Measurements from ENCODE around the gene SORL1. TPM values are rescaled to one million over a fixed set of nuclear protein-coding genes. Genes with fewer than 3 reads are reported as not detected.

SORL1 gene
- polyA plus RNA-seq, 3 donors: 52.5 to 61.9 (median 59.4) TPM

DNA sequence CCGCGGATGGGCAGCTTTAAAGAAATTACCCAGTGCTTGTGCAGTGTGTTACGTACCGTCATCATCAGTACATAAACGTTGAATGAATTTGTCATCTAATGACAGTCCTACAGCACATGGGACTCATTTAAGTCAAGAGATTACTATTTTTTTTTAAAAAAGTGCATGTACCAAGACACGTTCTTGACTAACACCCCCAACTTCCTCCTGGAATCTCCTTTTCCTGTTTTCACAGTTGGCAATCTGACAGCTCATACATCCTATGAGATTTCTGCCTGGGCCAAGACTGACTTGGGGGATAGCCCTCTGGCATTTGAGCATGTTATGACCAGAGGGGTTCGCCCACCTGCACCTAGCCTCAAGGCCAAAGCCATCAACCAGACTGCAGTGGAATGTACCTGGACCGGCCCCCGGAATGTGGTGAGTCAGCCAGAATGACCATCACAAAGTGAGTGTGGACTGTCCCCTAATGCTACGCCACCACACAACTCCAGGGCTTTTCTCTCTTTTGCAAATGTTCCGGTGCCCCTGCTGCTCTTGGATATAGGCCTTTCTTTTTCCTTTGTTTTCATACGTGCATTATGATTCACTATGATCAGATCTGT, 162.6 kb downstream of the SORL1 start:
- Histone ChIP-seq H3K27me3 (ENCODE audit: control insufficient read depth in 2 of 2, insufficient read depth in 2 of 2, low read length in 2 of 2) (no peaks in the 10 kb centered on the region), H3K79me2 (ENCODE audit: insufficient read depth, low read length) (no peaks in the 10 kb centered on the region), H3K4me1 (ENCODE audit: control insufficient read depth in 1 of 2, insufficient read depth in 2 of 2, low read length in 2 of 2) (no peaks in the 10 kb centered on the region), H3K4me3 (replicated peaks in 1 of 3; ENCODE audit: low read depth in 2 of 3, low read length in 3 of 3) (no peak overlapping the region), H3K9me3 (replicated peaks in 1 of 2; ENCODE audit: control insufficient read depth in 1 of 2, insufficient read depth in 1 of 2, low read length in 2 of 2) (no peaks in the 10 kb centered on the region), H3K27ac (ENCODE audit: low read depth in 1 of 2, low read length in 2 of 2) (no peak overlapping the region), H2AFZ (ENCODE audit: insufficient read depth, low read depth, low read length, poor library complexity, severe bottlenecking) (no peak overlapping the region), H3K4me2 (replicated peaks; ENCODE audit: extremely low read depth, low read length, poor library complexity, severe bottlenecking) (no peak overlapping the region), H3K9ac (ENCODE audit: insufficient read depth, low read length, poor library complexity, severe bottlenecking) (no peak overlapping the region), H4K20me1 (ENCODE audit: insufficient read depth, low read length) (peaks cover 77% of the 10 kb centered on the region), H3K36me3 (replicated peaks in 1 of 2; ENCODE audit: control insufficient read depth in 1 of 2, insufficient read depth in 2 of 2, low read length in 2 of 2) (peaks cover 100% of the 10 kb centered on the region in 2 donors)
- Mint-ChIP-seq H3K4me3 (no peak overlapping the region), H3K36me3 (peaks cover 99% of the 10 kb centered on the region in 2 donors), H3K27ac (peak overlapping the region in 3 of 7 donors; percentile 0 to 69 (median 30)), H3K27me3 (ENCODE audit: low read depth in 3 of 3) (no peaks in the 10 kb centered on the region), H3K4me1 (no peaks in the 10 kb centered on the region), H3K9me3 (no peaks in the 10 kb centered on the region)
- no peak for TF ChIP-seq CTCF (IDR thresholded peaks at IDR 0.05)
- intact Hi-C loops (cut with micrococcal nuclease): no loop called here
- DNase-seq: no peak
- WGBS (ENCODE audit: insufficient coverage): 87% methylated on average over 12 of the region's 12 CpGs

- intact Hi-C loops (cut with micrococcal nuclease): no loop called here
- Histone ChIP-seq H2AFZ (ENCODE audit: insufficient read depth, low read depth, low read length, poor library complexity, severe bottlenecking) (no peak overlapping the region), H3K27me3 (ENCODE audit: control insufficient read depth in 2 of 2, insufficient read depth in 2 of 2, low read length in 2 of 2) (no peaks in the 10 kb centered on the region), H3K36me3 (replicated peaks in 1 of 2; ENCODE audit: control insufficient read depth in 1 of 2, insufficient read depth in 2 of 2, low read length in 2 of 2) (peaks cover 100% of the 10 kb centered on the region in 2 donors), H3K79me2 (ENCODE audit: insufficient read depth, low read length) (no peaks in the 10 kb centered on the region), H3K9me3 (replicated peaks in 1 of 2; ENCODE audit: control insufficient read depth in 1 of 2, insufficient read depth in 1 of 2, low read length in 2 of 2) (no peaks in the 10 kb centered on the region), H3K4me1 (ENCODE audit: control insufficient read depth in 1 of 2, insufficient read depth in 2 of 2, low read length in 2 of 2) (no peaks in the 10 kb centered on the region), H3K4me2 (replicated peaks; ENCODE audit: extremely low read depth, low read length, poor library complexity, severe bottlenecking) (no peak overlapping the region), H3K4me3 (replicated peaks in 1 of 3; ENCODE audit: low read depth in 2 of 3, low read length in 3 of 3) (no peak overlapping the region), H3K9ac (ENCODE audit: insufficient read depth, low read length, poor library complexity, severe bottlenecking) (no peak overlapping the region), H3K27ac (ENCODE audit: low read depth in 1 of 2, low read length in 2 of 2) (peak overlapping the region in 1 of 2 donors; percentile 27), H4K20me1 (ENCODE audit: insufficient read depth, low read length) (peaks cover 72% of the 10 kb centered on the region)
- peak in 1 of 3 donors; percentile 22 for DNase-seq
- WGBS (ENCODE audit: insufficient coverage): 93% methylated on average over 2 of the region's 3 CpGs
- Mint-ChIP-seq H3K4me1 (no peaks in the 10 kb centered on the region), H3K36me3 (peaks cover 99% of the 10 kb centered on the region in 2 donors), H3K9me3 (no peaks in the 10 kb centered on the region), H3K4me3 (no peak overlapping the region), H3K27ac (peak overlapping the region in 1 of 7 donors; percentile 8), H3K27me3 (ENCODE audit: low read depth in 3 of 3) (no peaks in the 10 kb centered on the region)
- no peak for TF ChIP-seq CTCF (IDR thresholded peaks at IDR 0.05)
Measured at GRCh38 chr11:121615501-121615900, 163.4 kb downstream of the SORL1 start.

Measured in CD14-positive monocyte (primary cell).